SK-N-SH (cell line): Measurements from ENCODE around the gene BDKRB1. TPM values are rescaled to one million over a fixed set of nuclear protein-coding genes. Genes with fewer than 3 reads are reported as not detected.
A peak's percentile ranks its signal among the peaks of the same experiment; 100 is the strongest.

Experiments
- CTCF ChIA-PET: fragments of 300-600, 350-600 bp; formaldehyde crosslinking; extraction: SDS; loops from one replicate; lab custom pipeline; 2021; lab: Yijun Ruan, JAX
- POLR2A ChIA-PET: fragments of 350-600 bp; sonication (Branson Sonifier 250); formaldehyde crosslinking; extraction: SDS; loops from one replicate; lab custom pipeline; 2020; ENCODE audit warnings: antibody characterized with exemption, inconsistent platforms; lab: Yijun Ruan, JAX
- DNase-seq: peaks from one replicate; pipeline ENCODE4 v3.0.0; 2012
- H2AFZ ChIP-seq: fragments of 200-600 bp; sonication (generic); 2 replicates; pipeline ENCODE4 v1.8.1; 2016; ENCODE audit warnings: antibody characterized with exemption, mild to moderate bottlenecking, low read depth
- H3F3A ChIP-seq: fragments of 200-600 bp; sonication (generic); replicated peaks from 2 replicates; pipeline ENCODE3; 2016; ENCODE audit warnings: antibody characterized with exemption, mild to moderate bottlenecking; ENCODE audit not compliant: insufficient read depth
- H3K27ac ChIP-seq, 2 experiments: fragments of 200-500 bp in 1 of 2; fragments of 200-600 bp in 1 of 2; sonication (Bioruptor generic) in 1 of 2; sonication (generic), shearing (Covaris generic) in 1 of 2; 2 replicates each; pipeline versions ENCODE4 v1.5.1 to v1.6.1; 2014 to 2016; ENCODE audit warnings: low read depth in 2 of 2, inconsistent platforms in 1 of 2, low read length in 1 of 2, mild to moderate bottlenecking in 1 of 2, mixed read lengths in 1 of 2
- H3K27me3 ChIP-seq: fragments of 200-600 bp; sonication (generic), shearing (Covaris generic); 2 replicates; pipeline ENCODE4 v1.6.1; 2016; ENCODE audit warnings: mixed run types; ENCODE audit not compliant: insufficient read depth
- H3K36me3 ChIP-seq, 2 experiments: fragments of 200-500 bp in 1 of 2; fragments of 200-600 bp in 1 of 2; sonication (Bioruptor generic) in 1 of 2; sonication (generic) in 1 of 2; replicated peaks in 1 of 2; 2 replicates each; pipeline versions ENCODE3 to v1.5.1; 2014 to 2016; ENCODE audit warnings: low read length in 1 of 2, mild to moderate bottlenecking in 1 of 2; ENCODE audit not compliant: insufficient read depth in 2 of 2, control insufficient read depth in 1 of 2
- H3K4me1 ChIP-seq, 2 experiments: fragments of 200-500 bp in 1 of 2; fragments of 200-600 bp in 1 of 2; sonication (Bioruptor generic) in 1 of 2; sonication (generic), shearing (Covaris generic) in 1 of 2; 2 replicates each; pipeline versions ENCODE4 v1.5.1 to v1.6.1; 2014 to 2016; ENCODE audit warnings: low read depth in 1 of 2, low read length in 1 of 2, mixed run types in 1 of 2; ENCODE audit not compliant: insufficient read depth in 2 of 2, control insufficient read depth in 1 of 2
- H3K4me2 ChIP-seq: fragments of 200-600 bp; sonication (generic), shearing (Covaris generic); 2 replicates; pipeline ENCODE4 v1.6.1; 2017; ENCODE audit warnings: mixed run types
- H3K4me3 ChIP-seq, 2 experiments: fragments of 200-500 bp in 1 of 2; fragments of 200-600 bp in 1 of 2; sonication (Bioruptor generic) in 1 of 2; sonication (generic), shearing (Covaris generic) in 1 of 2; 2 replicates each; pipeline versions ENCODE4 v1.5.1 to v1.8.1; 2014 to 2016; ENCODE audit warnings: low read depth in 2 of 2, inconsistent platforms in 1 of 2, low read length in 1 of 2, mild to moderate bottlenecking in 1 of 2, mixed read lengths in 1 of 2, moderate library complexity in 1 of 2
- H3K79me2 ChIP-seq: fragments of 200-600 bp; sonication (generic); 2 replicates; pipeline ENCODE4 v1.8.1; 2017; ENCODE audit warnings: mild to moderate bottlenecking; ENCODE audit not compliant: insufficient read depth
- H3K9ac ChIP-seq: fragments of 200-600 bp; sonication (generic); 2 replicates; pipeline ENCODE4 v1.6.1; 2017; ENCODE audit warnings: mixed run types
- H3K9me2 ChIP-seq: fragments of 200-600 bp; sonication (generic); 2 replicates; pipeline ENCODE4 v1.6.1; 2017; ENCODE audit warnings: mixed run types
- H3K9me3 ChIP-seq: fragments of 200-600 bp; sonication (generic); 2 replicates; pipeline ENCODE4 v1.6.1; 2017; ENCODE audit warnings: mixed run types, mild to moderate bottlenecking, moderate library complexity
- H4K20me1 ChIP-seq: fragments of 200-600 bp; sonication (generic); 2 replicates; pipeline ENCODE4 v1.6.1; 2017; ENCODE audit warnings: mild to moderate bottlenecking, mixed run types; ENCODE audit not compliant: insufficient read depth
- CHD2 ChIP-seq: fragments of 150-350 bp; IDR thresholded peaks from 2 replicates; pipeline ENCODE4 v1.6.1; 2018; ENCODE audit warnings: low read length; ENCODE audit not compliant: partially characterized antibody
- CTCF ChIP-seq: fragments of 200-600 bp; sonication (generic); IDR thresholded peaks from 2 replicates; pipeline ENCODE4 v1.6.1; 2017; ENCODE audit warnings: antibody characterized with exemption, mild to moderate bottlenecking, moderate library complexity
- FOXJ3 ChIP-seq: sonication (generic); formaldehyde crosslinking; IDR thresholded peaks from 2 replicates; pipeline ENCODE4 v1.5.1; 2020; ENCODE audit warnings: mild to moderate bottlenecking, missing genetic modification reagents
- GATA2 ChIP-seq: sonication (generic); formaldehyde crosslinking; IDR thresholded peaks from 2 replicates; pipeline ENCODE4 v1.5.0; 2020; ENCODE audit warnings: mild to moderate bottlenecking, missing genetic modification reagents
- JUND ChIP-seq: IDR thresholded peaks from 2 replicates; pipeline ENCODE4 v1.4.0; 2012
- MXI1 ChIP-seq: IDR thresholded peaks from 2 replicates; pipeline ENCODE4 v1.6.1; 2012; ENCODE audit warnings: mild to moderate bottlenecking, low read depth, low read length, improper control_type of control experiment
- PBX3 ChIP-seq: IDR thresholded peaks from 2 replicates; pipeline ENCODE4; 2012
- POLR2AphosphoS5 ChIP-seq: IDR thresholded peaks from 2 replicates; pipeline ENCODE4 v1.6.1; 2012; ENCODE audit warnings: low read depth, low read length
- RCOR1 ChIP-seq: fragments of 150-350 bp; IDR thresholded peaks from 2 replicates; pipeline ENCODE4 v1.6.1; 2017; ENCODE audit warnings: antibody characterized with exemption, low read length
- TCF12 ChIP-seq: IDR thresholded peaks from 2 replicates; pipeline ENCODE4 v1.4.0; 2012
- TEAD4 ChIP-seq: IDR thresholded peaks from 2 replicates; pipeline ENCODE4 v1.4.0; 2012; ENCODE audit warnings: mild to moderate bottlenecking, borderline replicate concordance; ENCODE audit not compliant: insufficient read depth
- WGBS: methylation state at CpG from one replicate; pipeline ENCODE4 v1.1.6; 2017; ENCODE audit warnings: low lambda C conversion rate; 5-methylcytosine and 5-hydroxymethylcytosine counted together
- polyA plus RNA-seq, 3 experiments: library from polyadenylated mRNA; depleted of rRNA; stranded (reverse); fragments of >200 nt; gene quantifications; 2 replicates each; pipeline ENCODE4 v1.2.3, GENCODE V29; 2012

BDKRB1 gene
- polyA plus RNA-seq, 1 of the 3 experiments (the other 2 are of a cell fraction): 14.4 TPM

- peak; percentile 14 for TF ChIP-seq CTCF
- no peak for TF ChIP-seq MXI1
- TF ChIP-seq RCOR1: no peak
- TF ChIP-seq CHD2: no peak
- TF ChIP-seq PBX3: no peak
- TF ChIP-seq POLR2AphosphoS5: no peak
Observed at GRCh38 chr14:96281486-96281885, 25.5 kb downstream of the BDKRB1 start (continued).

GRCh38 chr14:96284008-96284407 is 28.0 kb downstream of the BDKRB1 start:
- Histone ChIP-seq H3K27me3 (no peaks in the 10 kb centered on the region), H2AFZ (no peak overlapping the region), H3K9ac (no peak overlapping the region), H3K4me3 (no peak overlapping the region), H3K9me3 (no peaks in the 10 kb centered on the region), H3K36me3 (peaks cover 3 to 25% of the 10 kb centered on the region in 2 experiments), H3K79me2 (no peaks in the 10 kb centered on the region), H3F3A (peaks cover 5% of the 10 kb centered on the region), H3K9me2 (no peaks in the 10 kb centered on the region), H3K4me2 (no peak overlapping the region), H3K27ac (peak overlapping the region in 1 of 2 experiments; percentile 98; a peak in 2 of 4 replicates), H4K20me1 (no peaks in the 10 kb centered on the region), H3K4me1 (peaks cover 0 to 43% of the 10 kb centered on the region in 2 experiments; a peak in 2 of 4 replicates)
- WGBS: 93% methylated on average over 9 of the region's 9 CpGs
- CTCF ChIA-PET: interaction anchor here (1.0 to 18.9 kb wide), 4 partner anchors 8 to 179 kb away, joined by 3 to 920 read pairs (median 33); no protein-coding TSS in a partner anchor
- POLR2A ChIA-PET: no interaction called here
- DNase-seq: no peak
- no peak for TF ChIP-seq TCF12
- TF ChIP-seq JUND: no peak

GRCh38 chr14:96284430-96284829 is 28.4 kb downstream of the BDKRB1 start:
- peak overlapping the region; percentile 64 to 98; a peak in 3 of 4 replicates for H3K27ac ChIP-seq
- POLR2A ChIA-PET: no interaction called here
- H3K27me3 ChIP-seq: no peaks in the 10 kb centered on the region
- TF ChIP-seq FOXJ3 (CRISPR knock-in tag): no peak
- TF ChIP-seq MXI1: no peak
- no peak for TF ChIP-seq TEAD4
- TF ChIP-seq GATA2 (CRISPR knock-in tag): no peak
- TF ChIP-seq, all 33 proteins: peak for 0
- Histone ChIP-seq H3F3A (peaks cover 5% of the 10 kb centered on the region), H3K9me2 (no peaks in the 10 kb centered on the region), H3K79me2 (no peaks in the 10 kb centered on the region), H3K9me3 (no peaks in the 10 kb centered on the region), H3K4me1 (peaks cover 0 to 41% of the 10 kb centered on the region in 2 experiments; a peak in 2 of 4 replicates), H4K20me1 (no peaks in the 10 kb centered on the region), H3K4me2 (no peak overlapping the region), H3K36me3 (peaks cover 4 to 29% of the 10 kb centered on the region in 2 experiments), H2AFZ (no peak overlapping the region), H3K9ac (no peak overlapping the region), H3K4me3 (no peak overlapping the region)
- CTCF ChIA-PET: interaction anchor here (3.8 to 18.9 kb wide), 3 partner anchors 10 to 180 kb away, joined by 42 to 920 read pairs (median 62); no protein-coding TSS in a partner anchor
- DNase-seq: no peak
- WGBS: 17% methylated on average over 1 of the region's 1 CpG
